Measurements from ENCODE around the gene LIPG.
A peak's percentile ranks its signal among the peaks of the same experiment; 100 is the strongest.
"Not testable (repeated sequence)": the region's sequence is repeated elsewhere in the genome, so short reads cannot be mapped to it uniquely, and the experiment has no call there.

The LIPG gene

DNA sequence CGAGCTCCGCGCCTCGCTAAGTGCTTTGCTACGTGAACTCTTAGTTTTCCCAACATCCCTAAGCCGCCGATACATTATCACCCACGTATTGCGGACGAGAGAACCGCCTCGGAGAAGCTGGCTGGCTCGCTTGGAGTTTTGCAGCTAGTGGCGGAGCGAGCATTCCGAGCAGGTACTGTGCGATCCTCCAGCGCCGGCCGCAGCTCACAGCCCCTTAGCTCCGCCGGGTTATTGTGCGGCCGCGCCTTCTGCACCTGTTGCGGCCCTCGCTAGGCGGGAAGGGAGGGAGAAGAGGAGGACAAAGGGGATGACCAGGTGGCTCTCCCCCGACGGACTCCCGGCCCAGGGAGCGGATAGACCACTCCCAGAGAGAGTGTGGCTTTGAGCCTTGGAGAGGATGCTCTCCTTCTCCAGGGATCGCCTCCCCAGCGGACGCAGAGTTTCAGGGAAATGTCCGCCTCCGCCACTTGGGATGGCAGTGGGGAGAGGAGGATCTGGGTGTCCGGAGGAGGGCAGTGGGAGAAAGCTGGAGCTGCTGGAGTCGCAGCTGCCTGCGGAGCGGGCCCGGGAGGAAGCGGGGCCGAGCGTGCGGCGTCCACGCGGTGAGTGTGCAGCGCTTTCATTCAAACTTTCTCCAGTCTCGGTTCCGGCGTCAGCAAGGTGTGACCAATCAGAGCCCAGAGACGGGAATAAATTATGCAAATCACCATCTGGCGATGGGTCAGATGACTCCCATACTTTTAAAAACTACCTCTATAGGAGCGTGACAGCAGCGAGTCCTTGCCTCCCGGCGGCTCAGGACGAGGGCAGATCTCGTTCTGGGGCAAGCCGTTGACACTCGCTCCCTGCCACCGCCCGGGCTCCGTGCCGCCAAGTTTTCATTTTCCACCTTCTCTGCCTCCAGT is at the start of gene LIPG:
Gene LIPG, plus strand, starts transcription at position 769 of the 905 bp plus-strand sequence. CDS start 252 bp downstream, outside the sequence.
- DNase-seq: peak; percentile 48 to 50

DNA sequence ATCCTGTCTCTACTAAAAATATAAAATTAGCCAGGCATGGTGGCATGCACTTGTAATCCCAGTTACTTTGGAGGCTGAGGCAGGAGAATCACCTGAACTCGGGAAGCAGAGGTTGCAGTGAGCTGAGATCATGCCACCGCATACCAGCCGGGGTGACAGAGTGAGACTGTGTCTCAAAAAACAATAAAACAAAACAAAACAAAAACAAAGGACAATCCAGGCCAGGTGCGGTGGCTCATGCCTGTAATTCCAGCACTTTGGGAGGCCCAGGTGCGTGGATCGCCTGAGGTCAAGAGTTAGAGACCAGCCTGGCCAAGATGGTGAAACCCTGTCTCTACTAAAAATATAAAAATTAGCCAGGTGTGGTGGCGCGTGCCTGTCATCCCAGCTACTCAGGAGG is 49.0 kb upstream of the LIPG start:
- not testable (repeated sequence) for DNase-seq

DNA sequence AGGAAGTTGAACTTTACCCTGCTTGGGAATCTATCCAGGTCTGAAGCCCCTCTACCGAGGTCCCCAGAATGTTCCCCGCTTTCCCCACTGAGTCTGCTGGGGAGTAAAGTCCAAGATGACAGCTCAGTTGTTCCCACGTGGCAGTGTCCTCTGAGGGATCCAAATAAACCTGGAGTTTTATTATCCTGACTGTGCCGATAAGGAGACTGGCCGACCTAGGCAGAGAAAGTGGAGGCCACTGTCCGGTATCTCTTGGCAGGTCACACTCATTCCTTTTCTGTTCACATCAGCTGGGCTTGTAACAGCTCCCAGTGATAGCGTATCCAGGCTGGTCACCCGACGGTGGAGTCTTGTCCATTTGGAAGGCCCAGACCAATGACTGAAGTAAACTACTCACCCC is 47.3 kb upstream of the LIPG start:
- no peak for DNase-seq

DNA sequence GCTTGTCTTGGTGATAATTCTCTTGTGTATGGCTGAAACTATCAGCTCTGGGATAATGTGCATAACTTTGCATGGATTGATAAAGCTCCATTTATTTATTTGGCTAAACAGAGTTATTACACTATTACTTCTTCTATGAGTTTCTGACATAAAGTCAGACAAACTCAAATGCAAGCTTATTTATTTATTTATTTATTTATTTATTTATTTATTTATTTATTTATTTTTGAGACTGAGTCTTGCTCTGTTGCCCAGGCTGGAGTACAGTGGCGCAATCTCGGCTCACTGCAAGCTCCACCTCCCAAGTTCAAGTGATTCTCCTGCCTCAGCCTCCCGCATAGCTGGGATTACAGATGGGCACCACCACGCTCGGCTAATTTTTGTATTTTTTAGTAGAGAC is 46.9 kb upstream of the LIPG start:
- DNase-seq: not testable (repeated sequence)

DNA sequence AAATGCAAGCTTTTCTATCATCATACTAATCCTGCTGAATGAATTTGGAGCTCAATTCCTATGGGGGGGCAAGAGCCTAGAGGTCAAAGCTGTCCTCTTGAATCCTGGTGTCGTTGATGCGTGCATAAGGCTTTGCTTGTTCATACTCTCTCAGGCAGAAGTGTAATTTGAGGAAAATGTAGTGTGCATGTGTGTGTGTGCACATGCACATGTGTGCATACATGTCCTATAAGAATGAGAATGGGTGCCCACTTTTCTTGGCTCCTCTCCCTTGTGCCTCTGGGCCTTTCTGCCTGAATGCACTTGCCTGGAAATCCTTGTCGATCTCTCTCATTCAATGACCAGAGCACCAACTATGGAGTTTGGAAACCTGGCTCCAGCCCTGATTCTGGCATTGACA is 46.3 kb upstream of the LIPG start:
- no peak for DNase-seq

DNA sequence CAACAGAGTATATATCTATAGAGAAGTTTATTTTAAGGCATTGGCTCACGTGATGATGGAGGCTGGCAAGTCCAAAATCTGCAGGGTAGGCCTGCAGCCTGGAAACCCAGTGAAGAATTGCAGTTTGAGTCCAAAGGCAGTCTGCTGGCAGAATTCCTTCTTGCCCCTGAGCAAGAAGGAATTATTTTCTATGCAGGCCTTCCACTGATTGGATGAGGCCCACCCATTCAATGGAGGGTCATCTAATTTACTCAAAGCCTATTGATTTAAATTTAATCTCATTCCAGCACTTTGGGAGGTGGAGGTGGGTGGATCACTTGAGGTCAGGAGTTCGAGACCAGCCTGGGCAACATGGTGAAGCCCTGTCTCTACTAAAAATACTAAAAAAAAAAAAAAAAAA is 44.4 kb upstream of the LIPG start:
- DNase-seq: no peak

DNA sequence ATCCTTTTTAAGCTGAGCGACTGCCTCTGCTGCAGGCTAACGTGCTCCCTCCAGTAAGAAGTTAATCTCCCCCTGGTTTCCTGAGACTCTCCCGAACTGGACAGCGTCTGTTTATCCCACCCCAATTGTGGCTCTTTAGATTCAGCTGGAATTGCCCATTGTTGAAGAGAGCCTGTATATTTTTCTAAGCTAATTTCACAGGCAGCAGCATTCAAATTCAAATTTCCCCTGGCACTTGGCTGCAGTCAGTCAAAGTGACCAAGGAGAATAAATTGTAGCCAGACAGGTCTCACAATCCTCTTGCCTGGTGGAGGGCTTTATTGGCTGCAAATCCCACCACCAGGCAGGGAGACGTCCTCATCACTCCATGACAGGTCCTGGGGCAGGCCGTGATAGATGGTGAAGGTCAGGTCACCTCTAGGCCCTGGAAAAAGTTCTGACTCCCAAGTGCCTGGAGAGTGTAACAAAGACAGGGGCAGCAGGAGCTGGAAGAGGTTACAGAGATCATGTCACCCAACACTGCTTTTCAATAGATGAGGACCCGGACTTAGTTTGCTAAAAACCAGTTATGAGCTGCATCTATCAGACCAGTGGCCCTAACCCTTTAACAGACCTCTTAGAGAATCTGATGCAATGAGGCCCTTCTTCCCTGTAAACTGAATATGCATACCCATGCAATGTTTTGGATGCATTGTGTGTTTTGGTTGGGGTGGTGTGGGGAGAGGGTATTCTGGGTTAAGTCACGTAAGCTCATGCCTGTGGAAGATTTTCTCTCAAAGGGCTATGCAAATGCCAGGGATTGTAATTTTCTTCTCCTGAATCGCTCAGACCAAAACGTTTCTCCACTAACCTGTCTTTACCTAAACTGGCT is 42.5 kb upstream of the LIPG start:
- DNase-seq: no peak

DNA sequence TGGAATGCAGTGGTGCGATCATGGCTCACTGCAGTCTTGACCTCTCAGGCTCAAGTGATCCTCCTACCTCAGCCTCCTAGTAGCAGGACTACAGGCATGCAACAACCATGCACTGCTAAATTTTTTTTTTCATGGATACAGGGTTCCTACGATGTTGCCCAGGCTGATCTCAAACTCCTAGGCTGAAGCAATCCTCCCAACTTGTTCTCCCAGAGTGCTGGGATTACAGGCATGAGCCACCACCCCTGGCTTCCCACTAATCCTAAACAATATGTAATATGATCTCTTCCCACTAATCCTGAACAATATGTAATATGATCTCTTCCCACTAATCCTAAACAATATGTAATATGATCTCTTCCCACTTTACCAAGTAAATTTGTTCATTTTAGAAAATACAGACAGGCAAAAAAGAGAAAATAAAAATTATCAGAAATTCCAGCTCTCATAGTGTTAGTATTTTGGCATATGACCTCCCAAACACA is 41.2 kb upstream of the LIPG start:
- no peak for DNase-seq

DNA sequence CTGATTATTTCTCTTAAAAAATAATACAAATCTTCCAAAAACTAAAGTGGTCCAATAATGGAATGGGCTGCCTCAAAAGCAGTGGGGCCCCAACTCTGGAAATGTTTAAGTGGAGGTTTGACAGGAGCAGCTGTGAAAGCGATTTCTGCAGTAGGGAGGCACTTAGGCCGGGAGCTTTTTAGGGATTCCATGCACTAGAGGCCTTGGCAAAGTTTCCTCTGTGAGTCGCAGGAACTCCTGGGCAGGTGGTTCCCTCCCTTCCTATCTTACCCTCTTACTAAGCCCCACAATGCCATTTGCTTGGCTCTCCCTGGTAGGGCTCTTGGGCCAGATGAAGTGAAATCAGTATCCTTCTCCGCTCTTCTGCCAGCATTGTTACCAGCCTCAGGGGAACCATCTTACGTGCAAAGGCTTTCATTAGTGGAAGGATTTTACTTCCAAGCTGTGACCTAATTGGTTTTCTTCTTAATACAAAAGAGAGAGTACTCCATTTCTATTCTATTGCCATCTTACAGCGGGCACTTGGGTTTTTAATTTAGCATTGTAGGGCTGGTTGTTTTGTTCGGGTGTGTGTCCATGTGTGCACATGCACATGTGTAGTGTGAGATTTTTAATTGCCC is 40.5 kb upstream of the LIPG start:
- peak; percentile 34 to 42 for DNase-seq

DNA sequence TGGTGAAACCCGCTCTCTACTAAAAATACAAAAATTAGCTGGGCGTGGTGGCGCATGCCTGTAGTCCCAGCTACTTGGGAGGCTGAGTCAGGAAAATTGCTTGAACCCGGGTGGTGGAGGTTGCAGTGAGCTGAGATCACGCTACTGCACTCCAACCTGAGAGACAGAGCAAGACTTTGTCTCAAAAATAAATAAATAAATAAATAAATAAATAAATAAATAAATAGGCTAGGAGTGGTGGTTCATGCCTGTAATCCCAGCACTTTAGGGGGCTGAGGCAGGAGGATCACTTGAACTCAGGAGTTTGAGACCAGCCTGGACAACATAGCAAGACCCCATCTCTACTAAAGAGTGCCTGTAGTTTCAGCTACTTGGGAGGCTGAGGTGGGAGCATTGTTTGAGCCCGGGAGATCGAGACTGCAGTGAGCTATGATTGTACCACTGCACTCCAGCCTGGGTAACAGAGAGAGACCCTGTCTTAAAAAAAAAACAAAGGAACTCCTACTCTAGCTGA is 38.2 kb upstream of the LIPG start:
- DNase-seq: not testable (repeated sequence)

DNA sequence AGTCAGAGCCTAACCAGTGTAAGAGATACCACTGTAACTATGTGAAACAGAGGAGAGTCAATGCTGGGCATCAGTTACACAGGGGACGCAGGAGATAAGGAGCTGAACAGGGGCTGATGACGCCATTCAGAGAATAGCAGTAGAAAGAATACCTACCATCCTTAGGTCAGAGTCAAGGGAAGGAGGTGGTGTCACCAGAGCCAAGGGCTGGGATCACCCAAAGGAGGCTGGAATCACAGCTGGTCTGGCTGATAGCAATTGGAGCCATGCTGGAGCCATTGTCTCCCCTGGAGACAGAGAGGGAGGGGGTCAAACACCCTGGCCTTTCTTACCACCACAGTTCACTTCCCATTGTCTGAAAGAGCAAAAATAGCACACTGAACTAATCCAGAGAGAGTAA is 37.5 kb upstream of the LIPG start:
- DNase-seq: no peak

DNA sequence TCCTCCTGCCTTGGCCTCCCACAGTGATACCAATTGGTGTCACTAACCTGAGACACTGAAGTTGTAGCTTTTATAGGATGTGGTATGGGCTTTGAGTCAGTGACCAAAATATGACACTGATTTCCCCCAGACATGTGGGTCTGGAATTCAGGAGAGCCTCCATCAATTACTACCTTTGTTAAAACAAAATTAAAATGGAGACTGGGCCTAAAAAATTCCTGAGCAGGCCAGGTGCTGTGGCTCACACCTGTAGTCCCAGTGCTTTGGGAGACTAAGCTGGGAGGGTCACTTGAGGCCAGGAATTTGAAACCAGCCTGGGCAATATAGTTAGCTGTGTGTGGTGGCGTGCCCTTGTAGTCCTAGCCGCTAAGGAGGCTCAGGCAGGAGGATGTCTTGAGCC is 36.9 kb upstream of the LIPG start:
- no peak for DNase-seq

DNA sequence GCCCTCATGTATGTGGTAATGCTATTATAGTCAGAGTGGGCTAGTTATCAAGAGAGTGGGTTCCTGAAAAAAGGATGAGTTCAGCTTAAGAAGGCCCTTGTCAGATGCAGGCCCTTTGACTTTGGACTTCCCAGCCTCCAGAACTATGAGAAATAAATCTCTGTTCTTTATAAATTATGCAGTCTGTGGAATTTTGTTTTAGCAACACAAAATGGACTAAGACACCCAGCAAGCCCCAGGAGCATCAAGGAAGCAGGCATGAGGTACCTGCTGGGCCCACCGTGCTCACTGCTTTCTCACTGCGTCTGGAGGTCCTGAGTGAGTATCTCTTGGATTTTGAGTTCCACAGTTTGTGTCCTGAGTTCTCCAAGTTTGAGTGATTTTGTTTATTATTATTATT is 35.9 kb upstream of the LIPG start:
- DNase-seq: no peak

DNA sequence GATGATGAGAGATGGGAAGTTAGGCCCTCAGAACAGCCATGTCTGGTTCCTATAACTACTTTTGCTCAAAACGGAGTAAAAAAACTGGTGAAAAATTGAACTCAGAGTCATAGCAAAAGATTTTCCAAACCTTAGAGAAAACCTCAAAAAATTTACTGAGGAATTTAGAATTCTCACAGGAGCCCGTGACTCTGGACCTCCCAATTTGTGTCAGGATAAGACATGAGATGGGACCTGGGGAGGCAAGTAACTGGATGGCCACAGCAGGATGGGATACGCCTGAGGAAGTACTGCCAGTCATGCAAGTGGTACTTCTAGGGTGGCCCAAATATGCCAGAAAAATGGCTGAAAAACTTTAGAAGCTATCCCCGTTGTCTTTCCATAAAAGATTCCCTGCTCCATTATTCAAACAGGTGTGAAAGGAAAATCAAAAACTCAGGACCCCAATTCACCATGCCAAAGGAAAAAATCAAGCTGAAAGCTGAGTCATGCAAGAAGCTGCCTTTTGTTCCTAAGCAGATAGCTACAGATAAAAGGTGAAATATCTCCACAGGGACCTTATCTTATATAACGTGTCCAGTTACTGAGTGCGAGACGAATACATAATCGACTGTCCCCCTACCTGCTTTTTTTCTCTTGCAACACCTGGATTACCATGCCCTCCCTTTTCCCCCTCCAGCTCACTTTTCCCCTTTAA is 34.1 kb upstream of the LIPG start:
- DNase-seq: no peak

DNA sequence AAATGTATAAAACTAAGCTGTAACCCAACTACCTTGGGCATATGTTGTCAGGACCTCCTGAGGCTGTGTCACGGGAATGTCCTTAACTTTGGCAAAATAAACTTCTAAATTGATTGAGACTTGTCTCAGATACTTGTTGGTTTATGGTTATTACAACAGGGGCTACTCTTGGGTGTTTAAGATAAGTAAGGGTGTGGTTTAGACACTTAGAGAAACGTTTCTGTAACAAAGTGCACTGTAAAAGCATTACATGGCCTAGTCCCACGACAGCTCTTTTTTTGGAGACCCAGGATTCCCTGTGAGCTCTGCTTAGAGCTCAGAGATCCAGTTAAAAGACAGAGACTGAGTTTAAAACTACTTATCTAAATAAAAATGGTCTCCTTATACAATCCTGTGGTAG is 32.3 kb upstream of the LIPG start:
- no peak for DNase-seq

DNA sequence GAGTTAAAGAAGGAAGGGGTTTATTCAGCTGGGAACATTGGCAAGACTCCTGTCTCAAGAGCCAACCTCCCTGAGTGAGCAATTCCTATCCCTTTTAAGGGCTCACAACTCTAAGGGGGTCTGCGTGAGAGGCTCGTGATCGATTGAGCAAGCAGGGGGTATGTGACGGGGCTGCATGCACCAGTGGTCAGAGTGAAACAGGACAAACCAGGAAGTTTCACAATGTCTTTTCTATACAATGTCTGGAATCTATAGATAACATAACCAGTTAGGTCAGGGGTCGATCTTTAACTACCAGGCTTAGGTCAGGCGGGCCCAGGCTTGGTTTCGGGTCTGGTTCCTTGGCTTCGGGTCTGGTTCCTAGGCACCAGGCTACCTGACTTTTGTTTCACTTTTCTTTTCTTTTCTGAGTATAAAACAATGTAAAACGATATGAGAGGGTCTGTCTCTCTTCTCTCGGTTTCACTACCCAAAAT is 30.1 kb upstream of the LIPG start:
- DNase-seq: no peak

DNA sequence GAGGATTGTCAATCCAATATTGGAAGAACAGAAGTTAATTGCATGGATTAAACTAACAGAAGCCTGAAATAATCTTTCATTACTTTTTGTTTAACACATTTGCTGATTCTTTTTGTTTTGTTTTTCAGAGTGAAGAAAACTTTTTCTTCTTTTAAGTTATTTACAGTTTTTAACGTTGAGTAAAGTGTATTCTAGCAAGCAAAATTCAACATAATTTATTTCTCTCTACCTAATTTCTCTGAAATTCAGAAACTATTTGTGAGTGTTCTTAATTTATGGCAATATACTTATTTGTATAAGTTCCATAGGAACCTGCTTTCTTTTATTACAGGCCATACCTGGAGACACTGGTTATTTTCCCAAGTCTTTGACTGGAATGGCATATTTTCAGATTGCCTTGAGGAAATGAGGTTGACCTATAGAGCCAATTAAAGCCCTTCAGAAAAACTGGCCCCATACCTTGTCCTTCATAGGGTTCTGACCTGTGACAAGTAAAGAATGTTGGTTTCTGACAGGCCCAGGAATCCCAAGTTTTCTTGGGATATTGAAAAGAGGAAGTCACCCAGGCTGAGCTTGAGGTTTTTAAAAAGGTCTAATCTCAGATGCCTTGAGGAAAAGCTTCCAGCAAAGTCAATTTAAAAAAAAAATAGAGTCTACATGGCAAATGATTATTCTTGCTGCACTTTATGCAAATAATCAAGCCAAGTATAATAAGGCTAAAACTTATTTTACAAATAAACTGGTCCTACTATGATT is 26.8 kb upstream of the LIPG start:
- DNase-seq: no peak

DNA sequence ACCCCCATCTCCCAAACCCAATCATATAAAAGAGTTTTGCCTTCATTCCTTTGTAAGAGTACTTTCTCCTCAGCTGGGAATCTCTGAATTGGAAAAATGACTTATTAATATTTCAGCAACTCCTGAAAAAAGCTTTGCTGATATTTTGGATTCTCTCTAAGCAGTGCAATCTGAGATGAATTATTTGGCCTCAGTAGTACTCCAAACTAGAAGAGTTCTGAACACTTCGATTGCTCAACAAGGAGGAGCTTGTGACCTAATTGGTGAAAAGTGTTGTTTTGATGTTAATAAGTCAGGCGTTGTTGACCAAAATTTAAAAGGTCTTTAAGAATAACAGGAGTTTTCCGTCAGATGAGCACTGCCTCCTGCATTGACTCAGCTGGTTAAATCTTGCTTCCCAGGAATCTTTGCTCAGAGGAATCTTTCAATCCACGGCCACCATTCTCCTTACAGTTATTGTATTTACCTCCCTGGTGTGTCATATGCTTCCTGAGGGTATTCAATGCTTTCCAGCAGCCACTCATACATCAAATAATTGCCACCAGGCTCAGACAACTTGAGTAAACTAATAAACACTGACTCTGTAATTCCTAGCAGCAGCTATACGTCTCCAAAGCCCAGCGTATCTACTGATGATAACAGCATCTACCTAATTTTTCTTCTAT is 24.5 kb upstream of the LIPG start:
- DNase-seq: no peak

DNA sequence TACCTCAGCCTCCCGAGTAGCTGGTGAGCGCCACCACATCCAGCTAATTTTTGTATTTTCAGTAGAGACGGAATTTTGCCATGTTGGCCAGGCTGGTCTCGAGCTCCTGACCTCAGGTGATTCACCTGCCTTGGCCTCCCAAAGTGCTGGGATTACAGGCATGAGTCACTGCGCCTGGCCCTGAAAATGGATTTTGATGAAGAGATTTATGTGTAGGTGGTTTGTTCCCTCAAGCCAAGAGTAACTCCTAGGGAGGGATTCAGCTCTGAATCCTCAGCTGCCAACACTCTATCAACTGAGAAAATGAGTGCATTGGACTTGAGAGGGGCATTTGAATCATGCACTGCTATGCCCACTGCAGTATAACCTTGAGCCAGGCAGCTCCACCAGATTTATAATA is 17.5 kb upstream of the LIPG start:
- no peak for DNase-seq

DNA sequence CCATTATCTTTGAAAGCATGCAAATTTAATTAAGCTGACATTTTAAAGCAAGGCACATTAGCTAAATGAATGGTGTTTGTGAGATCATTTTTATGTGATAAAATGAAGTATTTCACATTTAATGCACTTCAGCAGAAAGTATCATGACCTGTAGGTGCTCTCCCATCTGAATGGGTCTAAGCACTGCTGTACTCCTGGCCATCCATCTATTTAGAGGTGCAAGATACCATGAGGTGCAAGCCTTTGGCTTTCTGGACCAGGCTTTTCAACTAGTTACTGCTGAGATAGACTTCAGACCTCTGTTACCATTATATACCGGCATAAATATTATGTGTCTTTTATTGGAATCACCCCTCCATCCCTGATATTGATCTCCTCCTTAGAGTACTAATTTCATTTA is 15.6 kb upstream of the LIPG start:
- no peak for DNase-seq

DNA sequence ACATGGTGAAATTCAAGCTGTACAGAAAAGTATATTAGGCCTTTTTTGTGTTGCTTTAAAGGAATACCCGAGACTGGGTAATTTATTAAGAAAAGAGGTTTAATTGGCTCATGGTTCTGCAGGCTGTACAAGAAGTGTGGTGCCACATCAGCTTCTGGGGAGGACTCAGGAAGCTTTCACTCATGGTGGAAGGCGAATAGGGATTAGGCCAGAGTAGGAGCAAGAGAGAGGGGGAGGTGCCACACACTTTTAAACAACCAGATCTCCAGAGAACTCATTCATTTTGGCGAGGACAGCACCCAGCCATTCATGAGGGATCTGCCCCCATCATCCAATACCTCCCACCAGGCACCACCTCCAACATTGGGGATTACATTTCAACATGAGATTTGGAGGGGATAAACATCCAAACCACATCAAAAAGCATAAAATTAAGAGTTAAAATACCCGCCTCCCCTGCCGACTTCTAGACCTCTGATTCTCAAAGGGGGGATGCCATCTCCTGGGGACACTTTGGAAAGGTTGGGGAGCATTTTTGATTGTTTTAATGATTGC is 15.1 kb upstream of the LIPG start:
- no peak for DNase-seq

All from NCI-H187 (cell line).